GM18519 (cell line): Measurements from ENCODE around the gene JPT1.

Experiments
- ATAC-seq: cut with Tn5 transposase; IDR thresholded peaks from one replicate; pipeline ENCODE4 v1.9.1; 2021; ENCODE audit warnings: mild to moderate bottlenecking, moderate library complexity; ENCODE audit not compliant: unreplicated experiment, low FRiP score

The JPT1 gene

DNA sequence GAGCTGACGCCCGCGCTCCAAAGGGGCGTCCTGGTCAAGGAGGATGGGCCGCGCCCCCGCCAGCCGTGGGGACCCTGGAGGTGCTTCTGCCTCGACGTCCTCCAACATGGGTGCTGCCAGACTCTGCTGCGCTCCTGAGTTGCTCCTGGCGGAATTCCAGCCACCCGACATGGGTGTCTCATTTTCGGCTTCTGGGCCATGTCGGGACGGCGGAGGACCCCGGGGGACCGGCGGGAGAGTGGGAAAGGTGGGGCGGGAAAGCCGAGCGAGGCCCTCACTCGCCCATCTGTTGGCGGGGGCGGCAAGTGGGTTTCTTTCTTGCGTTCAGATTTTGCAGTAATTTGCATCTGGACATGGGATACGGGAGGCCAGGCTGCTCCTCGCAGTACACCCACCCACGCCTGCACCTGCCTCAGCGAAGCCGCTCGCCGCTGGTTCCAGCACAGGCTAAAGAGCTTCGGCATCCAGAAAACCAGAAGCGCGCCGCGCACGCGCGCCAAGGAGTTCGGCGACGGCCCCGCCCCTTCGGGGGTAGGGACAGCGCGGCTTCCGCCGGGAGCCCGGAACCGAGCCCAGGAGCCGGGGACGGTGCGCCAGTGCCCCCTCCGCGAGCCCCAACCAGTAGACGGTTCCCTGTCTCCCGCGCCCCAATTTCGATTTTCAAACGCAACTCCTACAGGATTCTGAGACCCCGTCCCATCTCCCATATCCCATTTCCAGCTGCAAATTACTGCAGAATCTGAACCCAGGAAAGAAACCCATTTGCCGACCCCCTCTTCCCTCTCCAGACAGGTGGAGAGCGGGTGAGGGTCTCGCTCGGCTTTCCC is 44.7 kb downstream of the JPT1 start, which contains the start of gene ARMC7:
Gene ARMC7, plus strand, starts transcription at position 563 of the 827 bp plus-strand sequence. CDS start 320 bp downstream, outside the sequence.
- ATAC-seq, result peak; percentile 53

DNA sequence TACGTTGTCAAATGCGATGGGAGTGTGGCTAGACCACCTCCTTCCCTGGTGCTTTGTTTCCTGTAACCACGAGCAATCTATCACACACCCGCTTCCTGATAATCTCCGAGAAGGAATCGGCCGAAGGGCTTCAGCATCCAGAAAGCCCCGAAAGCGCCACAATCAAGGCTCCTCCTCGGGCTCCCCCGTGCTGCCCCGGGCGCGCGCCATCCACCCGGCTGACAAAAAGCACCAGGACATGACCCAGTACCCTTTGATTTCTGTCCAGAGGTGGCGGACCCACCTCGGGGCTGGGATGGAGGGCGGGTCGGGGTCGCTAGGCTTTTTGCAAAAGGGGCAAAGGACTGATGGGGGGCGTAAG is 45.3 kb downstream of the JPT1 start:
- ATAC-seq, result no peak

DNA sequence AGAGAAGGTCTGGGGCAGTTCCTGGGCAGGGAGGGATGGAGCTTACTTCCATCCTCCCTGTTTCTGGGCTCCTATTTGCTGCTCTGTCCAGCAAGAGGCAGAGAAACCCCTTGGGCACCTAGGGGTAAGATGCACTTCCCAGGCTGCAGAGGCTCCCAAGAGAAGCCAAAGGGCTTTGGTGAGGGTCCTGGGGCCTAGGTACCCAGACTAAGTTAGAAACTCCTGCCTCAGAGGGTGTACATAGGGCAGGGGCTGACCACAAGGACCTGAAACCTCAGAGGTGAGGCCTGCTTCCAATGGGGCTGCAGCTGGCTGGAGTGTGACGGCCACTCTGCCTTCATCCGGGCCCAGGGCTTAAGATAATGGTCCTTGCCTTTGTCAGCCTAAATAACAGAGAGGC is 46.1 kb downstream of the JPT1 start:
- ATAC-seq, result no peak

DNA sequence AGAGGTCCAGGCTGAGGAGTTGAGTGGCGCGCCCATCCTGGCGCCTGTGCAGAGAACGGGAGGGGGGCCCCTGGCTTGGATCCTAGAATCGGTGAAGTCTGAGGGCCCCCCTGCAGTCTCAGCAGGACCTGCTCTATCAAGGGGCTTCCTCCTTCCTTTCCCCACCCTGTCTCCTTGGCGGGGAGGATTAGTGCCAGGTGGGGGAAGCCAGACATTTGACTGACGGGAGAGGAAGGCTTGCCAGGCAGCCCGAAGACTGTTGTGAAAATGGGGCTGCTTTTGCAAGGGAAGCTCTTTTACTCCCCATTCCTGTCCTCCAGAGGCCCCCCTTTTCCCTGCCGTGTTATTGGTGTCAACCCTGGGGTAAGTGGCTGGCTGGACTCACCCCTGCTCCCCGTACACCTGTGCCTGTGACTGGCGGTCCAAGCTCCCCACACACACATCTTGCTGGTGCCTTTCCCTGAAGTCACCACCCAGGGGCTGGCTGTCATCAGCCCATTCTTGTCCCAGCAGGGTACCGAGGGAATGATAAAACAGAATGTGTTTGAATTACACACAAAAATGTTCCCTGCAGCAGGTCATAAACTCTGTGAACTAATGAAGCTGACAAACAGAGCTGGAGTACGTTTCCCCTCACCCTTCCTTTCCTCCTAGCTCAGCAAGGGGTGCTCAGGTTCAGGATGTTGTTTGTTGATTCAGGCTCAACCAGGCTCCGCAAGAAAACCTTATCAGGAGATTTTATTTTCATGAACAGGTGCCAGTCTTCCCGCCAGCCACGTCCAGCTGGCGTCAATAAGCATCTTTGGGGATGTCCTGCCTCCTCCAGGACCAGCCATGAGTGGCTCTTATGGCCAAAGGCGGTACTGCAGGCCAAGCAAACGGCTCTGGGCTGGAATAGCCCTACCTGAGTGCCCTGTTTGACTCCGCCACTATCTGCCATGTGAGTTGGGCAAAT is 48.9 kb downstream of the JPT1 start:
- no peak for ATAC-seq

DNA sequence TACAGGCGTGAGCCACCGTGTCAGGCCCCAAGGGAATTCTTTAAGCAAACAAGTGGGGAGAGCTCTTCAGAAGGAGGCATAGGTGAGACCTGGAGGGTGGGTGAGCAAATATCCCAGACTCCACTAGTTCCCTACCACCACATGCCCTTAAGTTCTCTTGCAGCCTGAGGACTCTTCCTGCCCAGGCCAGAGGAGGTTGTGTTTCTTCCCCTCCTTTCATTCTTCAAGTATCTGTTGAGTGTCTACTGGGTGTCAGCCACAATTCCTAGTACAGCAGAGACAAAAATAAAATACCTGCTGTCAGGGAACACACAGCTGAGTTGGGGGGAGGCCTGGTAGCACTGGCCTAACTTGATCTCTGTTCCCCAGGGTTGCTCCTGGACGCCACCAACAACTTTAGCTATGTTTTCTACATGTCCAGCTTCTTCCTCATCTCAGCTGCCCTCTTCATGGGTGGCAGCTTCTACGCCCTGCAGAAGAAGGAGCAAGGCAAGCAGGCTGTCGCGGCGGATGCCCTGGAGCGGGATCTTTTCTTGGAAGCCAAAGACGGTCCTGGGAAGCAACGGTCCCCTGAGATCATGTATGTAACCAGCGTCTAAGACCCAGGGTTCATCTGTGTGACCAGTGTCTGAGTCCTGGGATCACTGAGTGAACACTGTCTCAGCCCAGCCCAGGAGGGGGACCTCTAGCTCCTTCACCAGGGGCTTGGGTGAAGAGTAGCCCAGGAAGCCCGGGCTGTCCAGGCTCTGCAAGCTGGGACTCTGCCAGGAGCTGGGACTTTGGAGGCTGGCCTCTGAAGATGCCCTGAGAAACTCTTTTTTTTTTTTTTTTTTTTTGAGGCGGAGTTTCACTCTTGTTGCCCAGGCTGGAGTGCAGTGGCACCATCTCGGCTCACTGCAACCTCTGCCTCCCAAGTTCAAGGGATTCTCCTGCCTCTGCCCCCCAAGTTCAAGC is 50.4 kb downstream of the JPT1 start:
- ATAC-seq, result no peak

DNA sequence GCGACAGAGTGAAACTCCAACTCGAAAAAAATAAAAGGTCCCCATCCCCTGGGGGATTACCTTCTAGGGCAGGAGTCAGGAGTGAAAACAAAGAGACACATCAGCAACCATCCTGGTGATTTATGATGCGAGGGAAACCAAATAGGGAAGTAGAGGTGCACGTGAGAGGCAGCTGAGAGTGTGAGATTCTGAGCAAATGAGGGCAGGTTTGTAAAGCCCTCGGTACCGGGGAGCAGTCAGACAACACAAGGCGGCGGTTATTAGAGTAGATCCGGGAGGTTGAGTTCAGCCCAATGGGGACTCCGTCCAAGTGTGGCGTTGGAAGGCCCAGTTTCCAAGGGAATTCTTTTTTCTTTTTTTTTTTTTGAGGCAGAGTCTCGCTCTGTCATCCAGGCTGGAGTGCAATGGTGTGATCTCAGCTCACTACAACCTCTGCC is 51.9 kb downstream of the JPT1 start:
- ATAC-seq, result no peak

DNA sequence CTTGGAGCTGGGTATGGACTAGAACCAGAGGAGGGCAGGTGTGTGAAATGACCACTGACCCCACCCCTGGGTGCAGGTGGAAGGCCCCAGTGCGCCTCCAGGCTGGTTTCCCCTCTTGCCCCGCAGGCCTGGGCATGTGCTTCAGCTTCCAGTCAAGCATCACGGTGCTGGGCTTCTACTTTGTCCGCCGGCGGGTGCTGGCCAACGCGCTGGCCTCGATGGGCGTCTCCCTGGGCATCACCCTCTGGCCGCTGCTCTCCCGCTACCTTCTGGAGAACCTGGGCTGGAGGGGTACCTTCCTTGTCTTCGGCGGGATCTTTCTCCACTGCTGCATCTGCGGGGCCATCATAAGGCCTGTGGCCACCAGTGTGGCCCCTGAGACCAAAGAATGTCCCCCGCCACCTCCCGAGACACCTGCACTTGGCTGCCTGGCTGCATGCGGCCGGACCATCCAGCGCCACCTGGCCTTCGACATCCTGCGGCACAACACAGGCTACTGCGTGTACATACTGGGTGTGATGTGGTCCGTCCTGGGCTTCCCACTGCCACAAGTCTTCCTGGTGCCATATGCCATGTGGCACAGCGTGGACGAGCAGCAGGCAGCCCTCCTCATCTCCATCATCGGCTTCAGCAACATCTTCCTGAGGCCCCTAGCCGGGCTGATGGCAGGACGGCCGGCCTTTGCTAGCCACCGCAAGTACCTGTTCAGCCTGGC is 54.3 kb downstream of the JPT1 start:
- no peak for ATAC-seq

DNA sequence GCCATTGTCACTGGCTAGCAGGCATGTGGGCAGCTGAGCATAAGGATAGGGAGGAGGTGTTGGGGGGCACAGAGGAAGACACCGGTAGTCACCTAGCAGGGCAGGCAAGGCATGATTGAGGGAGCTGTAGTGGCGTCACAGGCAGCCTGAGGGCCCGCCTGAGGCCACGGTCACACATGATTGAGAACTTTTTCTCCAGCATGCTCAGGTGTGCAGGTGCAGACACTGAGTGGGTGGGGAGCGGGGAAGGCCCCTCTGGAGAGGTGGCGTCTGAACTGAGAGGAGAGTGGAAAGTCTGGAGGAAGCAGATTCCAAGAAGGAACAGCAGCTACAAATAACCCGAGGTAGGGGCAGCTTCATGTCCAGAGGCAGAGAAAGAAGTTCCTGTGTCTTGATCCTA is 55.5 kb downstream of the JPT1 start:
- no peak for ATAC-seq

DNA sequence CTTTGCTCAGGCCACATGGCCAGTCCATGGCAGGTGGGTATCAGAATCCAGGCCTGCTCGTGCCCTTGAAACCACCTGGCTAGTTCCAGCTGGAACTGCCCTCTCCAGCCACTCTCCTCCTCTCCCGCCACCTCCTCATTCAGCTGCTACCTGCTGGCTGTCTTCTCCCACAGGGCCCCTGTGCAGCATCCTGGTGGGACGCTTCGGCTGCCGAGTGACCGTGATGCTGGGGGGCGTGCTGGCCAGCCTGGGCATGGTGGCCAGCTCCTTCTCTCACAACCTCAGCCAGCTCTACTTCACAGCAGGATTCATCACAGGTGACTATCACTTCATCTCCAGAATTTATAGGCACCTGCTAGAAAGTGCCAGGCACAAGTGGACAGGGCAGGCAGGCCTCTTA is 56.4 kb downstream of the JPT1 start:
- ATAC-seq, result no peak

DNA sequence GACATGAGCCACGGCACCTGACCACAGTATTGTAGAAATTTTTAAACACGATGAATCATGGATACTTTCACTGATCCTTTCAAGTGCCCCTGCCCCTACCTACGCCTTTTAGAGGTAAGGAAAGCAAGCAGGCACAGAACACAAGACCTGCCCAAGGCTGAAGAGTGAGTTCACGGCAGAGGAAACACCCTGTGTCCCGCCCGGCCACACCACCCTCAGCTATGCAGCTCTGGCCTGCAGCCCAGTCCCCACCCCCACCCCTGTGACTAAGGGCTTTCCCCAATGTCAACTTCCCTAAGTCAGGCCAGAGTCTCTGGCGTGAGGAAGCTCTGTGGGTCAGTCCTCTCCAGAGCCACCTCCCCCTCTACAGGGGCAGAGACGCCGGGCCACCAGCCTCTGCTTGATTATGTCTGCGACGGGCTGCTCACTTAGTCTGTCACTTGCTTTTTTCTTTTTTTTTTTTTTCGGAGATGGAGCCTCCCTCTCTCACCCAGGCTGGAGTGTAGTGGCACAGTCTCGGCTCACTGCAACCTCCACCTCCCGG is 58.2 kb downstream of the JPT1 start:
- no peak for ATAC-seq

DNA sequence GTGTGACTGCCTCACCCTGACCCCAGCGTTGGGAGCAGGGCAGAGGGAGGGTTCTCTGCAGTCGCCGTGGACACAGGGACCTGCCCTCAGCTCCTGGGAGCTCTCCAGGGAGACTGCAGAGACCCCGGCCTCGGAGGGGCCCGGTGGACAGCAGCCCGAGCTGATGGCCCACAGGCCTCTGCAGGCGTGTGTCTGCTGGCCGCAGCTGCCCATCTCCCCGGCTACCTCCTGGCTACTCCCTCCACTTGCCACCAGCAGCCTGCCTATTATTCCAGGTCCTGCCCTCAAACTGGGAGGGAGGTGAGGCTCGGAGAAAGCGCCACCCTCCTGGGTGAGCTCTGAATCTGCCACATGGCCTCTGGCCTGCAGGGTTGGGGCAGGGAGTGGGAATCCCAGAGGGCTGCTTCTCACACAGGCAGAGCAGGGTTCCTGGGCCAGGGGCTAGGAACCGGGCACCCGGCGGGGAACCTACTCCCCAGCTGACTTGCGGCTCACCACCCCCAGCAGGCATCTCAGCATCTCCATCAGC is 59.4 kb downstream of the JPT1 start:
- no peak for ATAC-seq

DNA sequence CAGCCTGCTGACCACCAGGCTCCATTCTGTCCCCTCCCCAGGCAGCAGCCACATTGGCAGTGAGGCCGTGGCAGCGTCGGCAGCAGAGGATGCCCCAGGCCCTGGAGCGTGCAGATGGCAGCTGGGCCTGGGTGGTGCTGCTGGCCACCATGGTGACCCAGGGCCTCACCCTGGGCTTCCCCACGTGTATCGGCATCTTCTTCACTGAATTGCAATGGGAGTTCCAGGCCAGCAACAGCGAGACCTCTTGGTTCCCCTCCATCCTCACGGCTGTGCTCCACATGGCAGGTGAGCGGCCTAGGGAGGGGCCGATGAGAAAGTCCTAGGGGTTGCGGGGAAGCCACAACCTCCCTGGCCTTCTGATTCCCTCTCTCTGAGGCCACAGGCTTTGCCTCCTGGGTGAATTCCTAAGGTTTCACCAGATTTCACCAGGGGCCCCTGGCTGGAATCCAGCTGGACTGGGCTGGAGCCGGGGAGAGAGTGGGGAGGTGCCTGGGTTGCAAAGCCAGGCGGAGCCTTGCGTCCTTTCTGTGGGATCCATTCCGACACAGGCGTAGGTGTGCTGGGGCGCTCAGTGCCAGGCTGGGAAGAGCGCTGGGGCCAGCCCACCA is 60.7 kb downstream of the JPT1 start:
- no peak for ATAC-seq

DNA sequence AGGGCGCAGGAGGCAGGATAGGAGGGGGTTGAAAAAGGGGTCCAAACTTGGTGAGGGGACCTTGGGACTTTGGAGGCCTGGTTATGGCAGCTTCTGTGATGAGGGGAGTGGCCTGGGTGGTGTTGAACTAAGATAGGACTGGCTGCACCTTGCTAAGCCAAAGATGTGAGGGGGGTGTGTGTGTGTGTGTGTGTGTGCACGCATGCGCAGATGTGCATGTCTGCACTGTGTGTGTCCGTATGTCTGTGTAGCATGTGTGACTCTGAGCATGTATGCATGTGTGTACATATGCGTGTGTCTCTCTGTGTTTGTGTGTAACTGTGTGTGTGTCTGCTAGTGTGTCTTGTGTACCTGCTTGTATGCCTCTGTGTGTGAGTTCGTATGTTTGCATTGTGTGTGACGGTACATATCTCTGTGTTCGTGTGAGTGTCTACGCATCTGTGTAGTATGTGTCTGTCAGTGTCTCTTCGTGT is 62.4 kb downstream of the JPT1 start:
- no peak for ATAC-seq

DNA sequence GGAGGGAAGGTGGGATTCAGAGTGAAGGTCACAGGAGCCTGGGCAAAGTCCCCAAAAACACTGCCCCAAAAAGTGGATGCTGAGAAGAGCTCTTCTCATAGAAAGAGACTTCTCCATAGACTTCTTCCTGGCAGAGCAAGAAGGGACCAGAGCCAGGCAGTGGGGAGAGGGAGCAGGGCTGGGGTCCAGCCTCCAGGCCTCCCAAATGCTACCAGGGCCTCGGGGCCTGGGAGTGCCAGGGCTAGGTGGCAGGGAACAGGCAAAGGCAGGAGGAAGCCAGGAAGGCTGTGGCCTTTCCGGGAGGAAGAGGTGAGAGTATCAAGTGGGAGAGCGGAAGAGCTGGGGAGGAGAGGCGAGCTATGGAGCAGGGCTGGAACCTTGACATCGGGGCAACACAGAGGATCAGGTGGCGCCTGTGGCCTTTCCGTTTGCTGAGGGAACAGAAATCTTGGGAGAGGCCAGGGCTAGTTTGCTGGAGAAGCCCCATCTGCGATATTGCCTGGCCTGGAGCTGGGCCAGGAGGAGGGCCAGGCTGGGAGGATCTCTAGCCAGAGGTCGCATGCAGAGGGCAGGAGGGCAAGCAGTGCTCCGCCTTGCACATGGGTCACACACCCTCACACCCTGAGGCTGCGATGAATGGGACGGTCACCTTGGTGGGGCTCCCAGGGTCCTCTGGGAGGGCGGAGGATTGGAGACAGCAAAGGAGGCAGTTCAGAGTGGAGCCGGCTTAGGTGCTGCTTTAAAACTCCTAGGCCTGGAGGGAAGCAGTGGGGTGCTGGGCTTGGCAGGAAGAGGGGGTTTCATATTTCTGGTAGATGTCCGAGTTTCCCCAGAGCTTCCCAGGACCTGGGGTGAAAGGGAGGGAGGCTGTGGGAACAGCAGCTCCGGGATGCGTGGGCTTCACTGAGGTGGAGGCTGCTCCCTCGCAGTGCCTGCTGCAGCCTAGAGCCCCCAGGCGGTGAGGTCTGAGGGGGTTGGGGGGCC is 63.1 kb downstream of the JPT1 start:
- ATAC-seq, result no peak

DNA sequence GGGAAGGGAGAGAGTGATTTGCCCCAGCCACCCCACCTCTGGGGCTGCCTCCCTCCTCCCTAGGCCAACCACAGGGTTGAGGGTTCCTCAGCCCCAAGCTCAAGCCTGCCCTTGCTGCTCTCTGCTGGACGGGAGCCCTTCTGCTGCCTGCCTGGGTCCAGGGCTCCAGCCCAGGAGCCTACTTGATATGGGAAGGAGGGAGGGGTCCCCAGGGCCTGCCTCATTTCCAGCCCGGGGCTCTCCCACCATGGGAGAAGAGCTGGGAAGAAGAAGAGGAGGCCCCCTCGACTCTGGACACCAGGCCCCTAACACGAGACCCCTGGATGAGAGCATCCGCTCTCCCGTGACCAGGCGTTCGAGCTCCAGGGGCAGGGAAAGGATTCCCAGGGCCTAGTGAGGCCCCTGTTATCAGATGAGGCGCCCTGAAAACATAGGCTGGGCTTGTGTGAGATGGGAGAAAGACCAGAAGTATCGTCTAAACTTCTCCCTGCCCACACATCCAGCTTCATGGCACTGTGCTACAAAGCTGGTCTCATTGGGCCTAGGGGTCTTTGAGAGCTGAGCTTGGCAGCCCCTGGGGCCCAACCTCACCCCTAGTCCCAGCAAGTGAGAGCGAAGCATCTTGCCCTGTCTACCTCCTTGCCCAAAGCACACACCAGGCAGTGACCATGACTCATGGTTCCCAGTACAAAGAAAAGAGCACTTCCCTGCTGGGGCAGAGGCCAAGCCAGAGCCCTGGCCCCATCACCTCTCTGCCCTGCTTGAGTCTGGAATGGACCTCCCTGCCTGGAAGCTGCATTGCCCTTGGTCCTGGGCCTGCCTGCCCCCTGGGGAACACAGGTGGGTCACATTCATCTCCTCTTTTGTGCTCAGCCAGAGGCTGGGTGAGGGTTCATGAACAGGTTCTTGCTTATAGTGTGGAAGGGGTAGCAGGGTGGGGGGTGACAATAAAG is 65.6 kb downstream of the JPT1 start:
- no peak for ATAC-seq
